ENCODE results near the gene ADAD1. TPM values are rescaled to one million over a fixed set of nuclear protein-coding genes. Genes with fewer than 3 reads are reported as not detected.

The ADAD1 gene
- total RNA-seq, 3 donors from 2014 or later = not detected

DNA sequence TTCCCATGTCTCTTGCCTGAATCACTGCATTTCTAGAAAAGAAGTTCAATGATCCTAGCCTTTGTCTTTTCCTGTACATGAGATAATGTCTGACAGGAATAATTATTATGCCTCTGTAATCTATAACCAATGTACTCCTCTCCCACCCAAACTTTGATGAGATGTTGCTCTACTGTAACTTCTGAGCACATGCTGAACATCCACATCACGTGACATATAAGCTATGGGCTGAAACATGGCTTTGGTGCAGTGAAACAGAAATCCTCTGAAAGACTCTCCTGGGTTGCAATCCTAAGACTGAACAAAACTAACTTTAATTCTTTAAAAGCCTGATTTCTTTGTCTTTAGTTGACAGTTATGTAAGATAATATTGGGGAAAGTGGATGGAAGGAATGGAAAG, 1.5 kb upstream of the ADAD1 start:
- no peak for DNase-seq
- ATAC-seq = no peak
- TF ChIP-seq, protein P1, sequence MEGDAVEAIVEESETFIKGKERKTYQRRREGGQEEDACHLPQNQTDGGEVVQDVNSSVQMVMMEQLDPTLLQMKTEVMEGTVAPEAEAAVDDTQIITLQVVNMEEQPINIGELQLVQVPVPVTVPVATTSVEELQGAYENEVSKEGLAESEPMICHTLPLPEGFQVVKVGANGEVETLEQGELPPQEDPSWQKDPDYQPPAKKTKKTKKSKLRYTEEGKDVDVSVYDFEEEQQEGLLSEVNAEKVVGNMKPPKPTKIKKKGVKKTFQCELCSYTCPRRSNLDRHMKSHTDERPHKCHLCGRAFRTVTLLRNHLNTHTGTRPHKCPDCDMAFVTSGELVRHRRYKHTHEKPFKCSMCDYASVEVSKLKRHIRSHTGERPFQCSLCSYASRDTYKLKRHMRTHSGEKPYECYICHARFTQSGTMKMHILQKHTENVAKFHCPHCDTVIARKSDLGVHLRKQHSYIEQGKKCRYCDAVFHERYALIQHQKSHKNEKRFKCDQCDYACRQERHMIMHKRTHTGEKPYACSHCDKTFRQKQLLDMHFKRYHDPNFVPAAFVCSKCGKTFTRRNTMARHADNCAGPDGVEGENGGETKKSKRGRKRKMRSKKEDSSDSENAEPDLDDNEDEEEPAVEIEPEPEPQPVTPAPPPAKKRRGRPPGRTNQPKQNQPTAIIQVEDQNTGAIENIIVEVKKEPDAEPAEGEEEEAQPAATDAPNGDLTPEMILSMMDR (IDR thresholded peaks at IDR 0.05) = no peak
- Histone ChIP-seq H3K9me3 (no peaks in the 10 kb centered on the region), H3K4me1 (ENCODE audit: low read depth) (no peaks in the 10 kb centered on the region), H3K36me3 (ENCODE audit: low read depth) (no peaks in the 10 kb centered on the region), H3K4me3 (no peak overlapping the region)
- intact Hi-C loops (cut with DNase I, micrococcal nuclease) = no loop called here

DNA sequence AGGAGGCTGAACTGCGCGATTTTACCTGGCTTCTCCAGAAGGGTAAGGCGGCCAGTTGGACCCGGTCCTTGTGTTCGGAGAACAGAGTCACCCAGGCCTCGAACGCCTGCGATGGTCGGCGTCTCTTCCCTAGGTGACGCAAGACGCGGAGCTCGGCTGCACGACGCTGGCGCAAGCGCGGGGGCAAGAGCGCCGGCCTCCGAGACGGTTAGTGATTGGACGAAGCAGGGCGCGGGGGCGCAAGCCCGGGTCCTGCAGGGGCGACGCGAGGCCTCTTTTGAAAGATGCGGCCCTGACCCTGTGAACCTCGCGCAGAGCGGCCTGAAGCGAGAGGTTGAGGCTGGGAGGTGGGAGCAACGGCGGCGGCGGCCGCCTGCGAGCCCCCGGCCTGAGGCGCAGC, 428 bp downstream of the ADAD1 start:
- TF ChIP-seq, protein P1 (IDR thresholded peaks at IDR 0.05) = no peak
- H3K4me1 ChIP-seq (ENCODE audit: low read depth) = no peaks in the 10 kb centered on the region
- no peak overlapping the region for H3K4me3 ChIP-seq
- H3K36me3 ChIP-seq (ENCODE audit: low read depth) = no peaks in the 10 kb centered on the region
- DNase-seq (no peak), ATAC-seq (no peak)
- intact Hi-C loops (cut with DNase I, micrococcal nuclease) = no loop called here
- H3K9me3 ChIP-seq = no peaks in the 10 kb centered on the region

DNA sequence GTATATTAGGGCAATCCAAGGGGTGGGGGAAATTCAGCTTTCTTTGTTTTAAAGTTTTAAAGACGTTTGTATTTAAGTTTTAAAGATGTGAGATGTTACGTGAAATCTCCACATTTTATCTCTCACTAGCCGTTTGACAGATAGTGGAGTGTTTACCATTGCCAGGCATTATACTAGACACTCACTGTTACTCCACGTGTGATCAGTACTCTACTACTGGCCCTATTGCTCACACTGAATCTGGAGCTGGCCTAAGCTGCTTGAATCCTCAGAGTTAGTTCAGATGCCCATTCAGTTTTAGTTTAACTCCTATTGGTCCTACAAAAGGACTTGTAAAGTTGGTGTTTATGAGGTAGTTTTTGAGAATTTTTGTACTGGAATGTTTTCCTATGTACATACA, 4.5 kb downstream of the ADAD1 start:
- DNase-seq (no peak), ATAC-seq (no peak)
- TF ChIP-seq, protein P1 (IDR thresholded peaks at IDR 0.05) = no peak
- H3K4me1 ChIP-seq (ENCODE audit: low read depth) = no peaks in the 10 kb centered on the region
- no peak overlapping the region for H3K4me3 ChIP-seq
- intact Hi-C loops (cut with DNase I, micrococcal nuclease) = no loop called here
- no peaks in the 10 kb centered on the region for H3K9me3 ChIP-seq
- no peaks in the 10 kb centered on the region for H3K36me3 ChIP-seq (ENCODE audit: low read depth)

GRCh38 chr4:122384245-122384644, 5.4 kb downstream of the ADAD1 start:
- no peaks in the 10 kb centered on the region for H3K36me3 ChIP-seq (ENCODE audit: low read depth)
- TF ChIP-seq, protein P1 (IDR thresholded peaks at IDR 0.05) = no peak
- H3K4me1 ChIP-seq (ENCODE audit: low read depth) = no peaks in the 10 kb centered on the region
- ATAC-seq = no peak
- DNase-seq = no peak
- intact Hi-C loops (cut with DNase I, micrococcal nuclease) = no loop called here
- H3K4me3 ChIP-seq = no peak overlapping the region
- H3K9me3 ChIP-seq = peaks cover 3% of the 10 kb centered on the region

GRCh38 chr4:122393276-122393675, 14.5 kb downstream of the ADAD1 start:
- H3K4me1 ChIP-seq (ENCODE audit: low read depth) = no peaks in the 10 kb centered on the region
- ATAC-seq = no peak
- no peaks in the 10 kb centered on the region for H3K36me3 ChIP-seq (ENCODE audit: low read depth)
- TF ChIP-seq, protein P1 (IDR thresholded peaks at IDR 0.05) = no peak
- DNase-seq = no peak
- no peak overlapping the region for H3K4me3 ChIP-seq
- intact Hi-C loops (cut with DNase I, micrococcal nuclease) = no loop called here
- H3K9me3 ChIP-seq = peaks cover 3% of the 10 kb centered on the region

DNA sequence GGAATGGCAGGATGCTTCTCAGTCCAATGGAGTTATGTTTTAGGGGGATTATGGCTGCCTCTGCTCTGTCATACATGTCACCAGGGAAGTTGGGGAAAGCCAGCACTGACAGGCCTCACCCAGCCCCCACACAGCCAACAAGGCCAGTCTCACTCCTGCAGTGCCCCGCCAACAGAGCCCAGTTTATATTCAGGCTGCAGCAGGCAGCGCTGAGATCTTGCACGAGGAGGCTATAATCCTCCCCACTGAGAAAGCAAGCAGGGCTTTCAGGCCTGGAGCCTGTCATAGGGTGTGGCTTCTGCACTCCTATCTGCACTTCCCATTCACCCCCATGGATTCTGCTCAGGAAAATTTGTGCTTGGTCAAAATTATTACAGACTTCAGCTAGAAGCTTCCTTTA, 25.1 kb downstream of the ADAD1 start:
- ATAC-seq = no peak
- Histone ChIP-seq H3K4me3 (no peak overlapping the region), H3K9me3 (no peaks in the 10 kb centered on the region), H3K36me3 (ENCODE audit: low read depth) (no peaks in the 10 kb centered on the region), H3K4me1 (ENCODE audit: low read depth) (no peaks in the 10 kb centered on the region)
- TF ChIP-seq, protein P1 (IDR thresholded peaks at IDR 0.05) = no peak
- intact Hi-C loops (cut with DNase I, micrococcal nuclease) = no loop called here
- DNase-seq = no peak

Data from mucosa of descending colon (tissue), 3 donors.